ENCODE data around the gene DOCK4.

Gene DOCK4

GRCh38 chr7:112136271-112137008 is 69.8 kb downstream of the DOCK4 start:
- Histone ChIP-seq H3F3A (ENCODE audit: insufficient read depth) (no peaks in the 10 kb centered on the region), H3K4me2 (ENCODE audit: low read depth, low read length, poor library complexity, severe bottlenecking) (no peak overlapping the region), H3K9ac (ENCODE audit: low read length) (no peak overlapping the region), H3K36me3 (ENCODE audit: low read length) (no peaks in the 10 kb centered on the region), H3K4me3 (ENCODE audit: insufficient read depth, low read length, poor library complexity, severe bottlenecking) (no peak overlapping the region), H3K9me3 (ENCODE audit: insufficient read depth, low read length) (no peaks in the 10 kb centered on the region), H2AFZ (ENCODE audit: low read depth, low read length, severe bottlenecking) (no peak overlapping the region), H3K79me2 (ENCODE audit: insufficient read depth, low read length) (no peaks in the 10 kb centered on the region), H3K27me3 (ENCODE audit: low read length) (no peaks in the 10 kb centered on the region), H3K9me2 (replicated peaks; ENCODE audit: insufficient read depth, low read length) (no peaks in the 10 kb centered on the region), H3K27ac (ENCODE audit: low read depth, low read length) (no peak overlapping the region), H4K20me1 (ENCODE audit: low read depth, low read length) (no peaks in the 10 kb centered on the region)
- no peak for TF ChIP-seq EZH2phosphoT487 (conservative IDR thresholded peaks at IDR 0.05; ENCODE audit: low read length)
- TF ChIP-seq CTCF (IDR thresholded peaks at IDR 0.05; ENCODE audit: insufficient read depth, low read length, poor library complexity, severe bottlenecking): no peak

- Histone ChIP-seq H3K9me2 (replicated peaks; ENCODE audit: insufficient read depth, low read length) (no peaks in the 10 kb centered on the region), H3K27me3 (ENCODE audit: low read length) (no peaks in the 10 kb centered on the region), H3K9me3 (ENCODE audit: insufficient read depth, low read length) (no peaks in the 10 kb centered on the region), H3K27ac (ENCODE audit: low read depth, low read length) (no peak overlapping the region), H3K9ac (ENCODE audit: low read length) (no peak overlapping the region), H4K20me1 (ENCODE audit: low read depth, low read length) (no peaks in the 10 kb centered on the region), H3K4me2 (ENCODE audit: low read depth, low read length, poor library complexity, severe bottlenecking) (no peak overlapping the region), H3K36me3 (ENCODE audit: low read length) (no peaks in the 10 kb centered on the region), H2AFZ (ENCODE audit: low read depth, low read length, severe bottlenecking) (no peak overlapping the region), H3K79me2 (ENCODE audit: insufficient read depth, low read length) (no peaks in the 10 kb centered on the region), H3F3A (ENCODE audit: insufficient read depth) (no peaks in the 10 kb centered on the region), H3K4me3 (ENCODE audit: insufficient read depth, low read length, poor library complexity, severe bottlenecking) (no peak overlapping the region)
- TF ChIP-seq EZH2phosphoT487 (conservative IDR thresholded peaks at IDR 0.05; ENCODE audit: low read length) (no peak), CTCF (IDR thresholded peaks at IDR 0.05; ENCODE audit: insufficient read depth, low read length, poor library complexity, severe bottlenecking) (no peak)
These were observed 70.4 kb downstream of the DOCK4 start for GRCh38 chr7:112135815-112136214.

GRCh38 chr7:112134039-112134438 is 72.2 kb downstream of the DOCK4 start:
- H3K36me3 ChIP-seq (ENCODE audit: low read length): no peaks in the 10 kb centered on the region
- H3K9me2 ChIP-seq (replicated peaks; ENCODE audit: insufficient read depth, low read length): no peaks in the 10 kb centered on the region
- H4K20me1 ChIP-seq (ENCODE audit: low read depth, low read length): no peaks in the 10 kb centered on the region
- H3K79me2 ChIP-seq (ENCODE audit: insufficient read depth, low read length): no peaks in the 10 kb centered on the region
- no peaks in the 10 kb centered on the region for H3K27me3 ChIP-seq (ENCODE audit: low read length)
- H3F3A ChIP-seq (ENCODE audit: insufficient read depth): no peaks in the 10 kb centered on the region
- no peak for TF ChIP-seq CTCF (IDR thresholded peaks at IDR 0.05; ENCODE audit: insufficient read depth, low read length, poor library complexity, severe bottlenecking)
- no peak for TF ChIP-seq EZH2phosphoT487 (conservative IDR thresholded peaks at IDR 0.05; ENCODE audit: low read length)
- H3K9ac ChIP-seq (ENCODE audit: low read length): no peak overlapping the region
- no peak overlapping the region for H3K4me3 ChIP-seq (ENCODE audit: insufficient read depth, low read length, poor library complexity, severe bottlenecking)
- H2AFZ ChIP-seq (ENCODE audit: low read depth, low read length, severe bottlenecking): no peak overlapping the region
- H3K27ac ChIP-seq (ENCODE audit: low read depth, low read length): no peak overlapping the region
- no peaks in the 10 kb centered on the region for H3K9me3 ChIP-seq (ENCODE audit: insufficient read depth, low read length)
- H3K4me2 ChIP-seq (ENCODE audit: low read depth, low read length, poor library complexity, severe bottlenecking): no peak overlapping the region
